ENCODE measurements around the gene KIAA1671. TPM values are rescaled to one million over a fixed set of nuclear protein-coding genes. Genes with fewer than 3 reads are reported as not detected.

KIAA1671 gene
- total RNA-seq, 1 donor from 2014 or later, result 46.7 TPM

DNA sequence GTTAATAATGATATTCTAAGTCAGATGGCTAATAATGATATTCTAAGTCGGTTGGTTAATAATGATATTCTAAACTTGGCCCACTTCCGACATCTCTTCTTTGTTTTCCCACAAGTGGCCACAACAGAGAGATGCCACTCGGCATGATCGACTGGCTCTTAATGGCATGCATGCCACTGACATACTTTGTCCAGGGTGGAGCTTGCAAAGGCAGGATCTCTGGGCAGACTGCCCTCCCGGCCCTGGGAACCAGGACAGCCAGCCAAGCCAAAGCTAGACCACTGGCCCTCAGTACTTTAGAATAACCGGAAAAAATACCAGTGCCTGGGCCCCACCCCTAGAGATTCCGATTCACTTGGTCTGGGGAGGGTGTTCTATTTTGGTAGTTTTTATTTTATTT lies 78.1 kb downstream of the KIAA1671 start:
- no peaks in the 10 kb centered on the region for H3K27me3 ChIP-seq
- intact Hi-C loops (cut with DNase I), result no loop called here
- H3K9me3 ChIP-seq, result no peaks in the 10 kb centered on the region
- H3K36me3 ChIP-seq, result no peaks in the 10 kb centered on the region
- ATAC-seq (peak; percentile 61), DNase-seq (no peak)
- TF ChIP-seq, protein P1, sequence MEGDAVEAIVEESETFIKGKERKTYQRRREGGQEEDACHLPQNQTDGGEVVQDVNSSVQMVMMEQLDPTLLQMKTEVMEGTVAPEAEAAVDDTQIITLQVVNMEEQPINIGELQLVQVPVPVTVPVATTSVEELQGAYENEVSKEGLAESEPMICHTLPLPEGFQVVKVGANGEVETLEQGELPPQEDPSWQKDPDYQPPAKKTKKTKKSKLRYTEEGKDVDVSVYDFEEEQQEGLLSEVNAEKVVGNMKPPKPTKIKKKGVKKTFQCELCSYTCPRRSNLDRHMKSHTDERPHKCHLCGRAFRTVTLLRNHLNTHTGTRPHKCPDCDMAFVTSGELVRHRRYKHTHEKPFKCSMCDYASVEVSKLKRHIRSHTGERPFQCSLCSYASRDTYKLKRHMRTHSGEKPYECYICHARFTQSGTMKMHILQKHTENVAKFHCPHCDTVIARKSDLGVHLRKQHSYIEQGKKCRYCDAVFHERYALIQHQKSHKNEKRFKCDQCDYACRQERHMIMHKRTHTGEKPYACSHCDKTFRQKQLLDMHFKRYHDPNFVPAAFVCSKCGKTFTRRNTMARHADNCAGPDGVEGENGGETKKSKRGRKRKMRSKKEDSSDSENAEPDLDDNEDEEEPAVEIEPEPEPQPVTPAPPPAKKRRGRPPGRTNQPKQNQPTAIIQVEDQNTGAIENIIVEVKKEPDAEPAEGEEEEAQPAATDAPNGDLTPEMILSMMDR (IDR thresholded peaks at IDR 0.05), result no peak
- no peak overlapping the region for H3K27ac ChIP-seq
- no peaks in the 10 kb centered on the region for H3K4me1 ChIP-seq
- H3K4me3 ChIP-seq, result no peak overlapping the region

DNA sequence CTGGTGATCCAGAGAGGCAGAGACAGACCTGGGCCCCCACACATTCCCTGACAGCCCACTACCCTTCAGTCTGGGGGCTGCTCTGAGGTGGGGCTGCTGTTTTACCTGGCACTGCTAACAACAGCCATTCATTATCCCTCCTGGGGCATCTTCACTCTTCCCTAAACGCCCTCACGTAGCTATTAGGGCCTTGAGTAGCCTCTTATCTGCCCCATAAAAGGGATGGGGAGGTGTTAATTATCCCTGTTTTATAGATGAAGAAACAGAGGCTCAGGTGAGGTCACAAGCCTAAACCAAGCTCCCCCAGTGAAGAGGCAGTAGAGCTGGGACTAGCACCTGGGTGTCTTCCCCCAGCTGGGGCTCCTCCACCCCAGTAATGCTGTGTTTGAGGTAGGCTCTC lies 79.5 kb downstream of the KIAA1671 start:
- intact Hi-C loops (cut with DNase I), result no loop called here
- no peak for ATAC-seq
- Histone ChIP-seq H3K27ac (no peak overlapping the region), H3K9me3 (no peaks in the 10 kb centered on the region), H3K36me3 (no peaks in the 10 kb centered on the region), H3K27me3 (no peaks in the 10 kb centered on the region), H3K4me3 (no peak overlapping the region), H3K4me1 (no peaks in the 10 kb centered on the region)
- no peak for DNase-seq
- TF ChIP-seq, protein P1 (IDR thresholded peaks at IDR 0.05), result no peak

DNA sequence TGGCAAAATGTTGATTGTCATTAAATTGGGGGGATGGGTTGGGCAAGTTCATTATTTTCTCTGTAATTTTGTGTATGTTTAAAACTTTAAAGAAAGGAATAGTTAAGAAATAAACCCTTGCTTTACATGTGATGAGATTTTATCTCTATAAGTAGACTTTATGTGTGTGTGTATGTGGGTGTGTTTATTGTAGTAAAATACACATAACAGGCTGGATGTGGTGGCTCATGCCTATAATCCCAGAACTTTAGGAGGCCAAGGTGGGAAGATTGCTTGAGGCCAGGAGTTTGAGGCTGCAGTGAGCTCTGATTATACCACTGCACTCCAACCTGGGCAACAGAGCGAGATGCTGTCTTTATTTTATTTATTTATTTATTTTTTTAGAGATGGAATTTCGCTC lies 83.2 kb downstream of the KIAA1671 start:
- ATAC-seq (no peak), DNase-seq (no peak)
- H3K4me1 ChIP-seq, result no peaks in the 10 kb centered on the region
- H3K4me3 ChIP-seq, result no peak overlapping the region
- no peak overlapping the region for H3K27ac ChIP-seq
- H3K9me3 ChIP-seq, result no peaks in the 10 kb centered on the region
- TF ChIP-seq, protein P1 (IDR thresholded peaks at IDR 0.05), result no peak
- H3K27me3 ChIP-seq, result no peaks in the 10 kb centered on the region
- H3K36me3 ChIP-seq, result no peaks in the 10 kb centered on the region
- intact Hi-C loops (cut with DNase I), result no loop called here

DNA sequence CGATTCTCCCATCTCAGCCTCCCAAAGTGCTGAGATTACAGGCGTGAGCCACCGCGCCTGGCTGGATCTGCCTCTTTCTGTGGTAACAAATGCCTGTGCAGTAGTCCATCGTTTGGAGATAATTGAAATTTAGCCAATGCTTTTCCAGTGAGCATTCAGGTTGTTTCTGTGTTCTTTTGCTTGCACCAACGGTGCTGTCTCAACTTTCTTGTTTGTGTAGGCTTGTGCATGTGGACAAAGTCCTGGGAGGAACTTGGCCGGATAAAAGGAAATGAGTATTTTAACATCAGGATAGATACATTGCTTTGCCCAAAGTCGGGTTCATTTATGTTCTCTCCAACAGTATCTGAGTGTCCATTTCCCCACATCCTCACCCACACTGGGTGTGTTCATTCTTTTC lies 85.7 kb downstream of the KIAA1671 start:
- no peak for ATAC-seq
- no peak for DNase-seq
- TF ChIP-seq, protein P1 (IDR thresholded peaks at IDR 0.05), result no peak
- Histone ChIP-seq H3K27me3 (no peaks in the 10 kb centered on the region), H3K9me3 (no peaks in the 10 kb centered on the region), H3K4me1 (no peaks in the 10 kb centered on the region), H3K36me3 (no peaks in the 10 kb centered on the region), H3K4me3 (no peak overlapping the region), H3K27ac (no peak overlapping the region)
- intact Hi-C loops (cut with DNase I), result no loop called here

DNA sequence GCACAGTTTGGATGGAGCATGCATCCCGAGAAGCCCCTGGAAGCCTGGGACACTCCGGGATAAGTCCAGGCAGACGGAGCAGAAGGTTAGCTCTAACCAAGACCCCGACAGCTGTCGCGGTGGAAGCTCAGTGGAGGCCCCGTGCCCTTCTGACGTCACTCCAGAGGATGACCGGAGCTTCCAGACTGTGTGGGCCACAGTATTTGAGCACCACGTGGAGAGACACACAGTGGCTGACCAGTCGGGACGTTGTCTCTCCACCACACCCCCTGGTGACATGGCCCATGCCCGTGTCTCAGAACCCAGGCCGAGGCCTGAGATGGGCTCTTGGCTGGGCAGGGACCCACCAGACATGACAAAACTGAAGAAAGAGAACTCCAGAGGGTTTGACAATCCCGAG lies 86.3 kb downstream of the KIAA1671 start:
- H3K27me3 ChIP-seq, result no peaks in the 10 kb centered on the region
- ATAC-seq, result no peak
- H3K36me3 ChIP-seq, result no peaks in the 10 kb centered on the region
- H3K4me1 ChIP-seq, result no peaks in the 10 kb centered on the region
- TF ChIP-seq, protein P1 (IDR thresholded peaks at IDR 0.05), result no peak
- H3K9me3 ChIP-seq, result no peaks in the 10 kb centered on the region
- H3K4me3 ChIP-seq, result no peak overlapping the region
- no peak for DNase-seq
- H3K27ac ChIP-seq, result no peak overlapping the region
- intact Hi-C loops (cut with DNase I), result no loop called here

DNA sequence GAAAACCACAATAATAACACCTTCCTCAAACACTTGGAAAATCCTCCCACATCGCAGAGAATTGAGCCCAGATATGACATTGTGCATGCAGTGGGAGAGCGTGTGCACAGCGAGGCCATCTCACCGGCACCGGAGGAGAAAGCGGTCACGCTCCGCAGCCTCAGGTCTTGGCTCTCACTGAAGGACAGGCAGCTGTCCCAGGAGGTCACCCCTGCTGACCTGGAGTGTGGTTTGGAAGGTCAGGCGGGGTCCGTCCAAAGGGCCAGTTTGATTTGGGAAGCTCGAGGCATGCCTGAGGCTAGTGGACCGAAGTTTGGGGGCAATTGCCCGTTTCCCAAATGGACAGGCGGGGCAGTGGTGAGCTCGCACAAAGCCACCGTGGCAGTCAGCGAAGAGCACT lies 86.7 kb downstream of the KIAA1671 start:
- Histone ChIP-seq H3K27me3 (no peaks in the 10 kb centered on the region), H3K27ac (no peak overlapping the region), H3K4me3 (no peak overlapping the region), H3K36me3 (no peaks in the 10 kb centered on the region), H3K4me1 (no peaks in the 10 kb centered on the region), H3K9me3 (no peaks in the 10 kb centered on the region)
- intact Hi-C loops (cut with DNase I), result no loop called here
- TF ChIP-seq, protein P1 (IDR thresholded peaks at IDR 0.05), result no peak
- DNase-seq (no peak), ATAC-seq (no peak)
